Endothelial cell of umbilical vein (primary cell): ENCODE data around the gene CLCN5. TPM values are rescaled to one million over a fixed set of nuclear protein-coding genes. Genes with fewer than 3 reads are reported as not detected.

Source experiments
- BruUV-seq: library from RNA; stranded (reverse); fragments of 400-500 nt; replicated peaks from 2 replicates; lab custom pipeline; 2021; lab: Mats Ljungman, UMichigan
- CTCF ChIA-PET: fragments of 300-600, 350-600 bp; sonication (Branson Sonifier 250); formaldehyde crosslinking; loops from one replicate; lab custom pipeline; 2021; ENCODE audit warnings: antibody characterized with exemption, inconsistent platforms; lab: Charles Lee
- POLR2A ChIA-PET: fragments of 300-600, 350-600 bp; sonication (Branson Sonifier 250); formaldehyde crosslinking; loops from one replicate; lab custom pipeline; 2021; ENCODE audit warnings: antibody characterized with exemption, inconsistent platforms; lab: Charles Lee
- DNase-seq: peaks from one replicate; pipeline ENCODE4 v3.0.0-alpha.2; 2011; ENCODE audit warnings: low read depth, low spot score
- FAIRE-seq: peaks from 2 replicates; lab custom pipeline; 2011; peaks lifted over from hg19 to GRCh38; lab: Jason Lieb, UNC
- H2AFZ ChIP-seq: 2 replicates; pipeline ENCODE4 v1.6.0; 2012; ENCODE audit warnings: low read depth, low read length, control low read depth, inconsistent platforms
- H3K27ac ChIP-seq: 2 replicates; pipeline ENCODE4 v1.5.1; 2011; ENCODE audit warnings: low read depth, mild to moderate bottlenecking, control low read depth, low read length, moderate library complexity; ENCODE audit not compliant: insufficient read depth
- H3K27me3 ChIP-seq, 2 experiments: 2 replicates each; pipeline versions ENCODE4 v1.6.0 to v1.6.1; 2011; ENCODE audit warnings: low read length in 2 of 2, mixed read lengths in 1 of 2; ENCODE audit not compliant: control insufficient read depth in 2 of 2, insufficient read depth in 2 of 2
- H3K36me3 ChIP-seq, 2 experiments: 2 replicates in 1 of 2; 3 replicates in 1 of 2; pipeline ENCODE4 v1.5.1; 2011; ENCODE audit warnings: low read length in 2 of 2, mild to moderate bottlenecking in 1 of 2, moderate library complexity in 1 of 2; ENCODE audit not compliant: control insufficient read depth in 2 of 2, insufficient read depth in 2 of 2; ENCODE audit errors: extremely low read depth in 1 of 2
- H3K4me1 ChIP-seq: 3 replicates; pipeline ENCODE4 v1.5.1; 2011; ENCODE audit warnings: mild to moderate bottlenecking, low read length; ENCODE audit not compliant: control insufficient read depth, insufficient read depth; ENCODE audit errors: extremely low read depth
- H3K4me2 ChIP-seq: 2 replicates; pipeline ENCODE4 v1.6.1; 2011; ENCODE audit warnings: low read length, control low read depth, mixed read lengths; ENCODE audit not compliant: insufficient read depth
- H3K4me3 ChIP-seq, 3 experiments: fragments of 200-600 bp in 1 of 3; sonication (generic), shearing (Covaris generic) in 1 of 3; replicated peaks in 1 of 3; 2 replicates each; pipeline ENCODE4 v1.5.1; 2011 to 2016; ENCODE audit warnings: control low read depth in 3 of 3, low read length in 3 of 3, mild to moderate bottlenecking in 2 of 3, inconsistent platforms in 1 of 3, low read depth in 1 of 3, moderate library complexity in 1 of 3; ENCODE audit not compliant: insufficient read depth in 1 of 3
- H3K79me2 ChIP-seq: 2 replicates; pipeline ENCODE4 v1.6.0; 2012; ENCODE audit warnings: low read length, inconsistent platforms; ENCODE audit not compliant: control insufficient read depth, insufficient read depth
- H3K9ac ChIP-seq: replicated peaks from 2 replicates; pipeline ENCODE3; 2011; ENCODE audit warnings: low read length, control low read depth; ENCODE audit not compliant: insufficient read depth; ENCODE audit errors: extremely low read depth
- H3K9me1 ChIP-seq: replicated peaks from 3 replicates; pipeline ENCODE4 v1.6.0; 2011; ENCODE audit warnings: mild to moderate bottlenecking, low read length; ENCODE audit not compliant: control insufficient read depth, insufficient read depth; ENCODE audit errors: extremely low read depth
- H3K9me3 ChIP-seq: replicated peaks from 2 replicates; pipeline ENCODE4 v1.5.1; 2012; ENCODE audit warnings: low read length, inconsistent platforms; ENCODE audit not compliant: control insufficient read depth, insufficient read depth
- H4K20me1 ChIP-seq: replicated peaks from 2 replicates; pipeline ENCODE3; 2011; ENCODE audit warnings: mild to moderate bottlenecking, low read length; ENCODE audit not compliant: control insufficient read depth, insufficient read depth; ENCODE audit errors: extremely low read depth
- CTCF ChIP-seq, 2 donors: IDR thresholded peaks; 1 replicate in 1 of 2; 2 replicates in 1 of 2; pipeline ENCODE4 v1.5.1; 2011; ENCODE audit warnings: low read length in 2 of 2, mild to moderate bottlenecking in 2 of 2, moderate library complexity in 2 of 2, control low read depth in 1 of 2, inconsistent platforms in 1 of 2, low read depth in 1 of 2; ENCODE audit not compliant: insufficient read depth in 1 of 2; ENCODE audit errors: extremely low read depth in 1 of 2
- EZH2 ChIP-seq: IDR thresholded peaks from 2 replicates; pipeline ENCODE4 v1.6.1; 2012; ENCODE audit warnings: borderline replicate concordance, low read depth, mild to moderate bottlenecking, moderate library complexity, low read length, inconsistent platforms; ENCODE audit not compliant: severe bottlenecking
- FOS ChIP-seq: IDR thresholded peaks from 2 replicates; pipeline ENCODE4 v1.6.1; 2011; ENCODE audit warnings: mild to moderate bottlenecking, low read length, moderate library complexity, borderline replicate concordance; ENCODE audit not compliant: insufficient read depth
- JUN ChIP-seq: IDR thresholded peaks from 2 replicates; pipeline ENCODE4 v1.6.1; 2011; ENCODE audit warnings: borderline replicate concordance, low read depth; ENCODE audit not compliant: insufficient read length, insufficient read depth
- POLR2A ChIP-seq: IDR thresholded peaks from 2 replicates; pipeline ENCODE4 v1.6.1; 2012; ENCODE audit warnings: low read depth, mild to moderate bottlenecking, control low read depth, low read length
- dilution Hi-C: fragments of 300-500 bp; cut with MboI; formaldehyde crosslinking; loops from one replicate; pipeline ENCODE4 v1.15.0; 2019; ENCODE audit warnings: low sequenced_read_pairs; ENCODE audit not compliant: extremely low pct_ligation_motif_present
- intact Hi-C: fragments of 100-400 bp; cut with micrococcal nuclease; formaldehyde crosslinking; loops from one replicate; pipeline ENCODE4 v1.10.0; 2022
- polyA plus RNA-seq, 4 experiments: library from polyadenylated mRNA; depleted of rRNA in 3 of 4; stranded (reverse) in 3 of 4; unstranded in 1 of 4; fragments of >200 nt; gene quantifications; 2 replicates each; pipeline versions ENCODE4 v1.2.1 to v1.2.3, GENCODE V29; 2011 to 2012; ENCODE audit warnings: missing spikeins in 1 of 4
- total RNA-seq: library from RNA; stranded (reverse); gene quantifications from 2 replicates; pipeline ENCODE4 v1.2.3, GENCODE V29; 2021

The CLCN5 gene
- total and polyA plus RNA-seq, 2 donors (not counting 3 experiments of a cell fraction or from before 2014, with no cell fraction given), result 3.1 to 12.9 TPM

- FAIRE-seq, result no peak
These were observed 189.3 kb downstream of the CLCN5 start for GRCh38 chrX:50111742-50112141.

GRCh38 chrX:50114113-50114512, 191.7 kb downstream of the CLCN5 start:
- Histone ChIP-seq H3K27ac (no peak overlapping the region), H3K4me1 (no peaks in the 10 kb centered on the region), H3K36me3 (no peaks in the 10 kb centered on the region), H3K9ac (no peak overlapping the region), H3K79me2 (no peaks in the 10 kb centered on the region), H3K4me2 (no peak overlapping the region), H2AFZ (no peak overlapping the region), H3K9me1 (no peaks in the 10 kb centered on the region), H3K27me3 (no peaks in the 10 kb centered on the region), H4K20me1 (no peaks in the 10 kb centered on the region), H3K9me3 (no peaks in the 10 kb centered on the region), H3K4me3 (no peak overlapping the region)
- TF ChIP-seq CTCF (IDR thresholded peaks at IDR 0.05; ENCODE audit: extremely low read depth in 1 of 2, insufficient read depth in 1 of 2, low read depth in 1 of 2, low read length in 2 of 2), result no peak
- no peak for TF ChIP-seq EZH2
- TF ChIP-seq JUN, result no peak
- FAIRE-seq (no peak), DNase-seq (no peak)
- dilution Hi-C loops (no loop called here), intact Hi-C loops (no loop called here)
- ChIA-PET POLR2A (no interaction called here), CTCF (no interaction called here)
- BruUV-seq, result no TSS peak

More at GRCh38 chrX:50111742-50112141, 189.3 kb downstream of the CLCN5 start:
- no peaks in the 10 kb centered on the region for H4K20me1 ChIP-seq
- intact Hi-C loops (no loop called here), dilution Hi-C loops (no loop called here)
- no peak overlapping the region for H3K9ac ChIP-seq
- no peak overlapping the region for H3K27ac ChIP-seq
- DNase-seq, result no peak
- H3K27me3 ChIP-seq, result no peaks in the 10 kb centered on the region
- CTCF ChIA-PET, result no interaction called here
- H2AFZ ChIP-seq, result no peak overlapping the region
- H3K79me2 ChIP-seq, result no peaks in the 10 kb centered on the region
- no peaks in the 10 kb centered on the region for H3K9me3 ChIP-seq
- TF ChIP-seq FOS (no peak), CTCF (IDR thresholded peaks at IDR 0.05; ENCODE audit: extremely low read depth in 1 of 2, insufficient read depth in 1 of 2, low read depth in 1 of 2, low read length in 2 of 2) (no peak), JUN (no peak), POLR2A (no peak)
- BruUV-seq, result no TSS peak
- POLR2A ChIA-PET, result no interaction called here
- no peak overlapping the region for H3K4me2 ChIP-seq
- no peaks in the 10 kb centered on the region for H3K9me1 ChIP-seq
- no peak overlapping the region for H3K4me3 ChIP-seq
- H3K36me3 ChIP-seq, result no peaks in the 10 kb centered on the region
- no peaks in the 10 kb centered on the region for H3K4me1 ChIP-seq
